NCI-H1694 (cell line): ENCODE data around the gene MBD5.
"Not testable (repeated sequence)": the region's sequence is repeated elsewhere in the genome, so short reads cannot be mapped to it uniquely, and the experiment has no call there.

Experiments
- DNase-seq: peaks from one replicate; lab custom pipeline; 2025; lab: John Stamatoyannopoulos, UW

The MBD5 gene

GRCh38 chr2:148524519-148524919 lies 503.6 kb downstream of the MBD5 start:
- DNase-seq, result no peak

DNA sequence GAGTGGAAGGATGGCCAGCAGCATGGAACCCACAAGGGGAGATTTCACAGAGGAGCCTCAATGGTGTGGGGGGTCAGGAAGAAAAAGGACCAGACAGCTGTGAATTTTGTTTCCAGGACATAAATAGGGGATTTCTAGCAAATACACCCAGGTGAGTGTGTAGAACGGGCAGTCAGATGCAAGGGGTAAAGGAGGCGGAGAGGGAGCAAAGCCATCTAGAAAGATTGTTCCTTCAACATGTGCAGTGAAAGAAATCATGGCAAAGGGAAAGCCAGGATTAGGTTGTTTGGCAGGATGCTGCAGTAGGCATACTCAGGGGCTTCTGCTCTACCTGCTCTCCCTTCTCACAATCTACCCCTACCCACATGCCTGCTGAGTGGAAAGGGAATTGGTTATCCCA lies 504.2 kb downstream of the MBD5 start:
- no peak for DNase-seq

DNA sequence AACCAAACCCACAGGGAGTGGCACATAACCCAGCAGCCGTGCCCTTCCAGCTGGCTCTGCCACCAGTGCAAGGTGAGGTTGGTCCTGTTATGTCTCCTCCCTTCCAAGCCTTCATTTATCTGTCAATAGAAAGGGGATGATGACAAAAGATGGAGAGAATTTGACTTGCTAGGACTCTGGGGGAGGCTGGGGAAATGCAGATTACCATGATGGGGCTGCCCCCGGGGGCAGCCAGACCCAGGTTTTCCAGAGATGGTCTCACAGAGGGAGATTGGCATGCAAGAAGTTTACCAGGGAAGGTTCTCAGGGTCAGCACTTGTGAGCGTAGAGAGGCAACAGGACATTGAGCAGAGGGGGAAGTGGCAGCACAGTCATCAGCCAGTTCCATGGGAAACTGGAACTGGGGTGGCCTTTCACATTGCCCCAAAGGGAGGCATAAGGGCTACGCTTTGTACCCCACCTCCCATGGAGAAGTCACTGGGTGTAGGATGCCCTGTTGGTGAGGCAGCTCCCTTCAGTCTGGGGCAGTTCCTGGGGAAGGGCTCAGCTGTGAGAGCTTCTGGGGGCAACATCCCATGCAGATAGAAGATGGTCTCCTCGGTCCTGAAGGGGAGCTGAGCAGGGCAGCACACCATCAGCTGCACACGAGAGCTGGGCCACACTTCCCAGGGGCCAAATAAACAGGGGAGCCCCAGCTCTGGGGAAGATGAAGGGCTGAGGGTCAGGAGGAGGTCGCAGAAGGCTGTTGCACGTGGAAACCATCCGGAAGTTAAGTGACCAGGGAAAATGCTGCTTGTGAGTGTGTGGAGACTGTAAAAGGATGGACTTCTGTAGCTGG lies 505.8 kb downstream of the MBD5 start:
- no peak for DNase-seq

GRCh38 chr2:148527488-148528340 lies 506.8 kb downstream of the MBD5 start:
- no peak for DNase-seq

GRCh38 chr2:148528356-148529064 lies 507.6 kb downstream of the MBD5 start:
- DNase-seq, result no peak

- DNase-seq, result no peak
Measured at GRCh38 chr2:148529745-148530144, 508.9 kb downstream of the MBD5 start.

DNA sequence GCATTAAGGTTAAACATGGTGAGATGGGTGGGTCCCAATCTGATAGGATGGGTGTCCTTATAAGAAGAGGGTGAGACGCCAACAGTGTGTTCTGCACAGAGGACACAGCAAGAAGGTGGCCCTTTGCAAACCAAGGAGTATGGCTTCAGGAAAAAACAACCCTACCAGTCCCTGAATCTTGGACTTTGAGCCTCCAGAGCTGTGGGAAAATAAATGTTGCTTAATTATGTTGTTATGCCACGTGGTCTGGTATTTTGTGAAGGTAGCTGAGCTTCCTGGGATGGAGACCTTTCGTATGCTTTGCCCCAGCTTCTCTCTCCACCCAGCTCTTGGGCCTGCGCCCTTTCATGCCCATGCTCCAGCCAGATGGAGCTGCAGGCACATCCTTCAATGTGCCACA lies 509.5 kb downstream of the MBD5 start:
- DNase-seq, result no peak

- DNase-seq, result no peak
Measured at GRCh38 chr2:148531235-148531634, 510.3 kb downstream of the MBD5 start.

GRCh38 chr2:148531669-148532428 lies 511.0 kb downstream of the MBD5 start:
- no peak for DNase-seq

DNA sequence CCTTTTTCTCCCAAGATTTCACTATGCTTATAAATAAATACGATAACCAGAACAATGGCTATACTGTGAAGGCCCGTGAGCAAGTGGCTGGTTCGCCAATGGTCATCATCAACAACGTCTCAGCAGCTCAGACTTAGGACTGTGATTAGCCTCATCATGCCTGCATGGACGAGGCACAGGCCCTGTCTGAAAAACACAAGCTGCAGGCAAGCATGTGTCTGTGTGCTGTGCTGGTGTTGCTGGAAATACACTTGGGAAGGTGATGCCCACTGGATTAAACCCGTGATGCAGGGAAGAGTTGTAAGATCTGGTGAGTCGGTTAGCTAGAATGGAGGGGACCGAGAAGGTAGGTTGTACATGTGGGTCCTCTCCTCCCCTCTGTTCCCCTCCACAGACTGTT lies 512.1 kb downstream of the MBD5 start:
- no peak for DNase-seq

DNA sequence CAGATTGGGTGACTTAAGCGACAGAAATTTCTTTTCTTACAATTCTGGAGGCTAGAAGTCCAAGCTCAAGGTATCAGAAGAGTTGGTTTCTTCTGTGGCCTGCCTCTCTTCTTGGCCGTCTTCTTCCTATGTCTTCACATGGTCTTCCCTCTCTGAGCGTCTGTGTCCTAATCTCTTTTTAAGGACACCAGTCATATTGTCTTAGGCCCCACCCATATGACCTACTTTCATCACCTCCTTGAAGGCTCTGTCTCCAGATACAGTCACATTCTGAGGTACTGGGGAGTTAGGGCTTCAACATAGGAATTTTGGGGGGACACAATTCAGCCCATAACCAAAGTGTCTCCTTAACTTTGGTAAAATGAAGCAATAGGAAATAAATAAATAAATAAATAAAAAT lies 512.8 kb downstream of the MBD5 start:
- DNase-seq, result no peak

DNA sequence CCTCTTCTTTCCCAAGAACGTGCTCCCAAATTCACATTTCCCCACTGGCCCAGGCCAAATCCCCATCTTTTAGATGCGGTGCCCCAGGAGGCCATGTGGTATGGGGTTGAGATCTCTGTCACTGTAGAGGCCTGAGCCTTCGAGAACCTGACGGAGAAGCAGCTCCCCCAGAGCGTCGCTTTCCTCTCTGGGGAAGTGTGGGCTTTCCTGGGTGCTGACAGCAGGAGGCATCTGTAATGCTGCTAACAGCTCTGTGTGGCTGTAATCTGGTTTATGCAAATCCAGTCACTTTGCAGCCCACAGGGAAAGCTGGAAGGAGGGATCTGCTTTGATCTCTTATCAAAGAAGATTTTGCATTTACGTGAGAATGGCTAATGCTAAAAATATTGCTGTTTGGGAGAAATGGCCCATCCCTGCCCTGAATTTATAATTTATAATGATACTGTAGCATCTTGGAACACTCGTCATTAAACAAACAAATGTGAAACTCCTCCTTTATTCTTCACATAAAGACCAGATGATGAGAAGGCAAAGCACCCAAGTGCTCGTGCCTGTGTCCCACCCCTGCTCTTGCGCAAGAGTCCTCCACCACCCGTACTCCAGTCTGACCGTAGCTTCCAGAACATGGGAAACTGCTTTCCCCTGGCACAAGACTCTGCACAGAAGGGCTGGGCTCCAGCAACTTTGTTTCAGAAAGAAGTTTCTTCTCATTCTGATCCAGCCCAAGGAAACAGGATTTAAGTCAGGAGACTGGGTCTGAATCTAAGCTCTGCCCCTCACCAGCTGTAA lies 513.7 kb downstream of the MBD5 start:
- no peak for DNase-seq

DNA sequence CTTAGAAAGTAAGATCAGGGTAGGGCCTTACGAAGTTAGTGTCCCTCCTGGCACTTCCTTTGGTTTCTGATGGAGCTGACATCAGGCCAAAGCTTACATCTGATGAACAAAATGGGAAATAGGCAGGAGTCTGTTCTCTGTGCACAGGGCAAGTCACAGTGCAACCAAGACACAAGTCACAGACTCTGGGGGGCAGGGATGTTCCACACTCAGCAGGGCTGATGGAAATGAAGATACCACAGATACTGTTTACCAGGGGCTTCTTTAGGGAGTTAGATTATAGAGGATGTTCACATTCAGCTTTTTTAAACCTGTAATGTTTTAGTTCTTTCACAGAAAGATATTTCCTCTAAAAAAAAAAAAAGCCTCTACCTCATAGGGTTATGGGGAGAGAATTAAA lies 517.5 kb downstream of the MBD5 start:
- DNase-seq, result no peak

DNA sequence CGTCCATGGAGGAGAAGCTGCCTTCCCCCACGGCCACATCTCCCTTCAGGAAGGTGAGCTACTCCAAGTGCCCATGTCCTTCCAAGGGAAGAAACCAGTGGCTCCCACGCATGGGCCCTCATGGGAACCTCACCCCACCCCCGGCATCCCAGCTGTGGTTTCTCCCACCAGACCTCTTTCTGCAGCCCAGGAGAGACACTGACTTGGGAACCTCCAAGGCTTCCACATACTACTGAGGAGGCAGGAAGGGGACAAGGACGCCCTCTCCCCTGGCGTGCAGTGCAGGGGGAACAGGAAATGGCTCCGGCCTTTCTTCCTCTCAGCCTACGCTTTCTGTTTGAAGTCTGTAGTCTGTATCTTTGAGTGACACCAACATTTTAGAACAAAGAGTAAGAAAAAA lies 519.1 kb downstream of the MBD5 start:
- no peak for DNase-seq

GRCh38 chr2:148541792-148542191 lies 520.9 kb downstream of the MBD5 start:
- DNase-seq, result no peak

DNA sequence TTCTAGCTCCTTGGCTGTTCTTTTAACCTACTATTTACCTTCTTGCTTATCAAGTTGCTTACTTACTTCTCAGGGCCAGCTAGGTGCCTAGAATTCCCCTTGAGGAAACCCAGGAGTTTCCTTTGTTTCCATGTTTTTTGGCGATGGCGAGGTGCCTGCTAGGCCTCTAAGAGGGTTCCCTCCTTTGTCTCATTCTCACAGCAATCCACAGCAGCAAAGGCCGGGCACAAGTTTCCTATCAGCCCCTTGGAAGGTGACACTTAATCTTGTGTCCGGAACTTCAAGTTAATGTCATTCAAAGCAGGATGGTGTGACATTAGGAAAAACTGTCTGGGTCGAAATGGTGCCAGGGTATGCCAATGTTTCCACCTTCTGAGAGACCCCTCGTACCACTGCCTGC lies 521.7 kb downstream of the MBD5 start:
- DNase-seq, result no peak

DNA sequence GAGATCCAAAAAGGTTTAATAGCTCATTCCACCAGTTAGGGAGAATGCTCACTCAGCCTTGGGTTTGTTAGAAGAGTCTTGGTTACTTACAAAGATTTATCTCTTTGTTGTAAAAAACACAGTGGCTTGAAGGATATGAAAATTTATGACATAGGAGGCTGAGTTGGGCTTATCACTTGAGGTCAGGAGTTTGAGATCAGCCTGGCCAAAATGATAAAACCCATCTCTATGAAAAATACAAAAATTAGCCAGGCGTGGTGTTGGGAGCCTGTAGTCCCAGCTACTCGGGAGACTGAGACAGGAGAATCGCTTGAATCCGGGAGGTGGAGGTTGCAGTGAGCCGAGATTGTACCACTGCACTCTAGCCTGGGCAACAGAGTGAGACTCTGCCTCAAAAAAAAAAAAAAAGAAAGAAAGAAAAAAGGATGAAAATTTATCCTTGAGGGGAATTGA lies 522.2 kb downstream of the MBD5 start:
- not testable (repeated sequence) for DNase-seq

GRCh38 chr2:148545390-148546256 lies 524.7 kb downstream of the MBD5 start:
- DNase-seq, result no peak

GRCh38 chr2:148546270-148546669 lies 525.4 kb downstream of the MBD5 start:
- DNase-seq, result no peak
